Measurements from ENCODE around the gene GFM2. TPM values are rescaled to one million over a fixed set of nuclear protein-coding genes. Genes with fewer than 3 reads are reported as not detected.
"Not testable (repeated sequence)": the region's sequence is repeated elsewhere in the genome, so short reads cannot be mapped to it uniquely, and the experiment has no call there.

Gene GFM2, protein sequence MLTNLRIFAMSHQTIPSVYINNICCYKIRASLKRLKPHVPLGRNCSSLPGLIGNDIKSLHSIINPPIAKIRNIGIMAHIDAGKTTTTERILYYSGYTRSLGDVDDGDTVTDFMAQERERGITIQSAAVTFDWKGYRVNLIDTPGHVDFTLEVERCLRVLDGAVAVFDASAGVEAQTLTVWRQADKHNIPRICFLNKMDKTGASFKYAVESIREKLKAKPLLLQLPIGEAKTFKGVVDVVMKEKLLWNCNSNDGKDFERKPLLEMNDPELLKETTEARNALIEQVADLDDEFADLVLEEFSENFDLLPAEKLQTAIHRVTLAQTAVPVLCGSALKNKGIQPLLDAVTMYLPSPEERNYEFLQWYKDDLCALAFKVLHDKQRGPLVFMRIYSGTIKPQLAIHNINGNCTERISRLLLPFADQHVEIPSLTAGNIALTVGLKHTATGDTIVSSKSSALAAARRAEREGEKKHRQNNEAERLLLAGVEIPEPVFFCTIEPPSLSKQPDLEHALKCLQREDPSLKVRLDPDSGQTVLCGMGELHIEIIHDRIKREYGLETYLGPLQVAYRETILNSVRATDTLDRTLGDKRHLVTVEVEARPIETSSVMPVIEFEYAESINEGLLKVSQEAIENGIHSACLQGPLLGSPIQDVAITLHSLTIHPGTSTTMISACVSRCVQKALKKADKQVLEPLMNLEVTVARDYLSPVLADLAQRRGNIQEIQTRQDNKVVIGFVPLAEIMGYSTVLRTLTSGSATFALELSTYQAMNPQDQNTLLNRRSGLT
- polyA plus RNA-seq (ENCODE audit: insufficient read length in 4 of 4) = 10 to 100 TPM; 31.9 to 55.8 (median 53.5) TPM

- DNase-seq (ENCODE audit: low read depth in 4 of 4, low spot score in 3 of 4) = peak; percentile 87 to 90 (median 88)
These were observed at the start of gene GFM2, which contains the start of gene NSA2 for GRCh38 chr5:74766849-74767578. TSS of gene GFM2 (minus strand) at chr5:74767117. CDS start at chr5:74763742, 3,375 bp downstream. TSS of gene NSA2 (plus strand) at chr5:74767249. CDS start at chr5:74767361, 112 bp downstream.

DNA sequence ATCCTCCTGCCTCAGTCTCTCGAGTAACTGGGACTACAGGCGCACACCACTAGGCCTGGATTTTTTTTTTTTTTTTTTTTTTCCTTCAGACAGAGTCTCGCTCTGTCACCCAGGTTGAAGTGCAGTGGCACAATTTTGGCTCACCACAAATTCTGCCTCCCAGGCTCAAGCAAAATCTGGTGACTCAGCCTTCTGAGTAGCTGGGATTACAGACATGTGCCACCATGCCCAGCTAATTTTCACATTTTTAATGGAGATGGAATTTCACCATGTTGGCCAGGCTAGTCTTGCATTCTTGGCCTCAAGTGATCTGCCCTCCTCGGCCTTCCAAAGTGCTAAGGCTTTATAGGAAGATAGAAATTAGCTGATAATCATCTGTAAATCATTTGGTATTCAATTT lies 44.0 kb upstream of the GFM2 start:
- no peak for DNase-seq (ENCODE audit: low read depth in 4 of 4, low spot score in 3 of 4)

DNA sequence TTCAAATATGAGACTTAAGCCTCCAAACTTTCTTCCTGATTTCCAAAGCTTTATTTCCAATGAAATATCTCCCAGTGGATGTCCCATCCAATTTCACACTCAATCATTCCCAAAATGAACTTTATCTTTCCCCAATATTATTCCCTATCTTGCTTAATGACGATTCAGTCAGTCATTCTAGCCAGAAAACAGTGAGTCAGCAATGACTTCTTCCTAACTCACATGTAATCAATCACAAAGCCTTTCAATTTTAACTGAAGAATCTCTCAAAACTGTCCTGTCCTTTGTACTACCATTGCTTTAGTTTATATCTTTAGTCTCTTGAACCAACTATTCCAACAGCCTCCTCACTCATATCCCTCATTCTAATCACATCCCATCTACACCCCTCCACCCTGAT lies 35.0 kb upstream of the GFM2 start:
- no peak for DNase-seq (ENCODE audit: low read depth in 4 of 4, low spot score in 3 of 4)

DNA sequence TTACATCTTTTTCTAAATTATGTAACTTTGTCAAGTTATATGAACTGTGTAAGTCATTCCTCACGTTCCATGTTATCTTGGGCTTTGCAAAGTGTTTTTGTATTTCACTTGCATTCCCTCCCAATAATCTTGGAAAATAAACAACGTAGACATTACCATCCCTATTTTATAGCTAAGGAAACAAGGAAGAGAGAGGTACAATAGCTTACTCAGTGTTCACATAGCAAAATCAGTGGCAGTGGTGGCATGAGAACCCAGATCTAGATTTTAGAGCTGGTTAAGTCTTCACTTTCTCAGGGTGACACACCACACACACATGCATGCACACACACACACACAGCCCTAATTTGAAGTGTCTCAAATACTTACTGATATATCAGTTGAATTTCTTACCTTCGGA lies 34.3 kb upstream of the GFM2 start:
- DNase-seq (ENCODE audit: low read depth in 4 of 4, low spot score in 3 of 4) = no peak

- DNase-seq (ENCODE audit: low read depth in 4 of 4, low spot score in 3 of 4) = no peak
These were observed 32.3 kb upstream of the GFM2 start for GRCh38 chr5:74798977-74799911.

- not testable (repeated sequence) for DNase-seq (ENCODE audit: low read depth in 4 of 4, low spot score in 3 of 4)
These were observed 24.8 kb upstream of the GFM2 start for GRCh38 chr5:74791669-74792068.

GRCh38 chr5:74787424-74787823 lies 20.5 kb upstream of the GFM2 start:
- no peak for DNase-seq (ENCODE audit: low read depth in 4 of 4, low spot score in 3 of 4)

DNA sequence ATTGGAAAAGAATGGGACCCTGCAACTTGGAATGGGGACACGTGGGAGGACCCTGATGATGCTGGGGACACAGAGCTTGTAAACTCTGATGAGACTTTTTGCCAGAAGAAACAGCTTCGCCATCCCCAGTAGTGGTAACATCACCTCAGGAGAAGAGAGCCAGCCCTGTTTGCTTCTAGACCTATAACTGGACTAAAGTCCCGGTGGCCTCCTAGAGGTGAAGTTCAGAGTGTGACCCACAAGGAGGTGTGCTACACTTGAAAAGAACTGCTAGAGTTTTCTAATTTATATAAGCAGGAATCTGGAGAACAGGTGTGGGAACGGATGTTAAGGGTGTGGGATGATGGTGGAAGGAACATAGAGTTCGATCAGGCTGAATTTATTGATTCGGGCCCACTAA lies 19.9 kb upstream of the GFM2 start:
- no peak for DNase-seq (ENCODE audit: low read depth in 4 of 4, low spot score in 3 of 4)

DNA sequence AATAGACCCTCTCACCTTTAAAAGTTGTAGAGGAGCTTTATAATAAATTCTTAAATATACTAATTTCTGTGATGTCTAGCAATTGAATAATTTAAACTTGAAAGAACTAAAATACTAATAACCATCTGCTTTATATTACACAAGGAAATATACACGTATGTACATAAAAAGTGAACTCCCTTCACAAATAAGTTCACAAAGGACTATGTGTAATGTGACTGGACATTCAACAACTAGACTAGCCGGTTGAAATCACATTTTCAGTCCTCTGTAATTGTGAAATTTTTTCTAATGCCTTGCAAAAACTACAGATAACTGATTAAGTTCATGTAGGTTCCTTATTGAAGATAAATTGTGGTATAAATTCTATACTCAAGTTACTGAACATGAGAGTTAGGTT lies 11.7 kb upstream of the GFM2 start:
- DNase-seq (ENCODE audit: low read depth in 4 of 4, low spot score in 3 of 4) = no peak

DNA sequence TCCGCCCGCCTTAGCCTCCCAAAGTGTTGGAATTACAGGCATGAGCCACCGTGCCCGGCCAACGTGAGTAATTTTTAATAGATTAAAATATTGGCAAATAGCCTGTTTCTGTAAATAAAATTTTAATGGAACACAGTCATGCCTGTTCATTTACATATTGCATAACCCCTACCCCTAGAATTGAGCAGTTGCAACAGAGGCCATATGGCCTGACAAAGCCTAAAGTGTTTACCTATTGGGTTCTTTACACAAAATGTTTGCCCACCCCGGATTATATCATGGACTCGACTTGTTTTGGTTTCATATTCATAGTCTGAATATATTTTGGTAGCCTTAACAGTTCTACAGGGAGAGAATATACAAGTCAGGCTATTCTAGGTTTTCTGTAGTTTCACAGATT lies 5.4 kb upstream of the GFM2 start:
- no peak for DNase-seq (ENCODE audit: low read depth in 4 of 4, low spot score in 3 of 4)

DNA sequence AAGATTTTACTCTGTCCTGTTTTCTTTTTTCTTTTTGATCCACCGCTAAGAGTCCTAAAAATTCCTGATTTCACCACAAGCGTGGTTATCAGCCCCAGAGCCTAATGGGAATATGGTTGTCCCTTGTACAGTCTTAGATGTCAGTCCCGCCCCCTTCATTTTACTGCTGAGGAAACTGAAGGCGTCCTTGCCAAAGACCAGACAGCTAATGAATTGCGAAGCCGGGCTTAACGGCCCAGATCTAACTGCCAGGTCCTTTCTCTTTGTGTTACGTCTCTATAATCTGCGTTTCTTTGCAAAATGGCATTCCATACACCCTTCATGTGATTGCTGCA lies 629 bp upstream of the GFM2 start:
- peak in 1 of 4 donors; percentile 14 for DNase-seq (ENCODE audit: low read depth in 4 of 4, low spot score in 3 of 4)

DNA sequence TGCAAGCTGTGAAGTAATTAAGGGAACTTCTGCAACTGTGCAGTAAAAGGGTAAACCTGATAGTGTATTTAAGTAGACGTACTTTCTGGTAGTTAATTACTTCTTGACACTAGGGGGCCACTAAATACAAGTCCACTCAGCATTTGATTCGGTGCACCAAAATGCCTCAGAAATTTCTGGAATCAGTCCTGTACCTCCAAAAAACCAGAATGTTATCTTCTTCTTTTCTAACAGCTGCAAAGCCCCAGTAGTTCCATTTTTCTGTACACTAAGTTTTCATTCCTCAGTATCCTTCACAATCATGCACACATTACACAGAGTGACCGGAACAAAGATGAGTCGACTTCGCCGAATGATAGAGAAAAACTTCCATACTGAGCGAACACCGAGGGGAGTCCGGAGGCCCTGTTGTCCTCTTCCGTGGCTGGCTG lies 484 bp downstream of the GFM2 start:
- peak; percentile 11 to 38 (median 30) for DNase-seq (ENCODE audit: low read depth in 4 of 4, low spot score in 3 of 4)

DNA sequence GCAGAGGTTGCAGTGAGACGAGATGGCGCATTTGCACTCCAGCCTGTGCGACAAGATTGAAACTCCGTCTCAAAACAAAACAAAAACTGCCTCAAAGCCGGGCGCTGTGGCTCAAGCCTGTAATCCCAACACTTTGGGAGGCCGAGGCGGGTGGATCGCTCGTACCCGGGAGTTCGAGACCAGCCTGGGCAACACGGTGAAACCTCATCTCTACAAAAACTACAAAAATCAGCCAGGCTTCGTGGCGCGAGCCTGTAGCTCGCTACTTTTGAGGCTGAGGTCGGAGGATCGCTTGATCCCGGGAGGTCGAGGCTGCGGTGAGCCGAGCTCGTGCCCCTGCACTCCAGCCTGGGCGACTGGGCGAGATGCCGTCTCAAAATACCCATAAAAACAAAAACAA lies 988 bp downstream of the GFM2 start:
- no peak for DNase-seq (ENCODE audit: low read depth in 4 of 4, low spot score in 3 of 4)

DNA sequence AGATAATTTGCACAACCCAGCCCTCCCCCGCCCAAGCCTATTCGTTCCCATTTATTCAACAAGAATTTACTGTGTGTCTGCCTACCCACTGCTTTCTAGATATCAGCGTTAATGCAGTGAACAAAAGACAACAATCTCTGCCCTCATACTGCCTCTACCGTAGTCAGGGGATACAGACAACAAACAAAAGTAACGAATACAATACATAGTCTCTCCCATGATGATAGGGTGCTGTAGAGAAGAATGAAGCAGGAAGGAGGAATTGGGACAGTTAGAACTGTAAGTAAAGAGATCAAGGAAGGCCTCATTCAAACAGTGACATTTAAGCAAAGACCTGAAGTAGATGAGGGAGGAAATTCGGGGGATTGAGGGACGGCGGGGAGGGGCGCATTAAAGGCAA lies 1.7 kb downstream of the GFM2 start:
- DNase-seq (ENCODE audit: low read depth in 4 of 4, low spot score in 3 of 4) = no peak

GRCh38 chr5:74763504-74763903 lies 3.4 kb downstream of the GFM2 start:
- DNase-seq (ENCODE audit: low read depth in 4 of 4, low spot score in 3 of 4) = no peak

DNA sequence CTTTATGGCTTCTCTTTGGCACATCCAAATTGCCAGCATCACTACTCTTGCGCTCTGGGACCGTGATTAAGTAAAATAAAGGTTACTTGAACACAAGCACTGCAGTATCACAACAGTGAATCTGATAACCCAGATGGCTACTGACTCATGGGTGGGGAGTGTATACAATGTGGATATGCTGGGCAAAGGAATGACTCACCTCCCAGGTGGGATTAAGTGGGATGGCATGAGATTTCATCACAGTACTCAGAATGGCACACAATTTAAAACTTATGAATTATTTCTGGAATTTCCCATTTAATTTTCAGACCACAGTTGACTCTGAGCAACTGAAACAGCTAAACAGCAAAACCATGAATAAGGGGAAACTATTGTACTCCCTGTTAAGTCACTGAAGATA lies 4.3 kb downstream of the GFM2 start:
- DNase-seq (ENCODE audit: low read depth in 4 of 4, low spot score in 3 of 4) = no peak

GRCh38 chr5:74761241-74761640 lies 5.7 kb downstream of the GFM2 start:
- DNase-seq (ENCODE audit: low read depth in 4 of 4, low spot score in 3 of 4) = no peak

DNA sequence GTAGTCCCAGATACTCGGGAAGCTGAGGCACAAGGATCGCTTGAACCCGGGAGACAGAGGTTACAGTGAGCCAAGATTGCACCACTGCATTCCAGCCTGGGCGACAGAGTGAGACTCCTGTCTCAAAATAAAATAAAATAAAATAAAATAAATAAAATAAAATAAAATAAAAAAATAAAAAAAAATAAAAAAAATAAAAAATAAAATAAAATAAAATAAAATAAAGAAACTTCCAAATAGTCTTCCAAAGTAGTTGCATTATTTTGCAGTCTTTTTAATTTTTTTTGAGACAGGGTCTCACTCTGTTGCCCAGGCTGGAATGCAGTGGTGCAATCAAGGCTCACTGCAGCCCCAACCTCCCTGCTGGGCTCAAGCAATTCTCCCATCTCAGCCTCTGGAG lies 18.2 kb downstream of the GFM2 start:
- not testable (repeated sequence) for DNase-seq (ENCODE audit: low read depth in 4 of 4, low spot score in 3 of 4)

- no peak for DNase-seq (ENCODE audit: low read depth in 4 of 4, low spot score in 3 of 4)
These were observed 28.5 kb downstream of the GFM2 start for GRCh38 chr5:74738406-74738805.

DNA sequence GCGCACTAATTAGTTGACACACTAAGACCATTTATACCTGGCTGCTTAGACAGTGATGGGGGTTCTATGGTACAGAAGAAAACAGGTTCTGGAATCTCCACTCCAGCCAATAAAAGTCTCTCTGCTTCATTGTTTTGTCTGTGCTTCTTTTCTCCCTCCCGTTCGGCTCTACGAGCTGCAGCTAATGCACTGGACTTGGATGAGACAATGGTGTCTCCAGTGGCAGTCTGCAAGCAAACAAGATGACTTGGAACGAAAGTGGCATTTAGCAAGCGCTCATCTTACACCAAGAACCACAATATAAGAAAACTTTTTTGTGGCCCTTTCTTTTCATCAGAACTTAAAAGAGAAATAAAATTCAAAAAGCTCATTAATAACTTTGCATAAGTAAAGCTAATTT lies 30.2 kb downstream of the GFM2 start:
- no peak for DNase-seq (ENCODE audit: low read depth in 4 of 4, low spot score in 3 of 4)
